HCT116 (cell line): ENCODE results near the gene SAMD4B.

Experiments used
- CEBPB ChIP-seq: IDR thresholded peaks from 2 replicates; pipeline ENCODE4 v1.6.1; 2012; ENCODE audit warnings: low read depth
- EZH2 ChIP-seq: fragments of 200-600 bp; sonication (generic); IDR thresholded peaks from 2 replicates; pipeline ENCODE4 v1.6.1; 2017; ENCODE audit warnings: antibody characterized with exemption, mixed run types
- EZH2phosphoT487 ChIP-seq: fragments of 200-600 bp; IDR thresholded peaks from 2 replicates; pipeline ENCODE4 v1.6.1; 2018; ENCODE audit warnings: antibody characterized with exemption, borderline replicate concordance
- JUND ChIP-seq: IDR thresholded peaks from 2 replicates; pipeline ENCODE4 v1.6.1; 2012
- POLR2A ChIP-seq: IDR thresholded peaks from 2 replicates; pipeline ENCODE4 v1.7.0; 2011; ENCODE audit warnings: borderline replicate concordance; ENCODE audit not compliant: insufficient read depth, insufficient read length; ENCODE audit errors: extremely low read depth
- POLR2AphosphoS5 ChIP-seq: IDR thresholded peaks from 2 replicates; pipeline ENCODE4 v1.6.1; 2011; ENCODE audit warnings: mild to moderate bottlenecking, low read depth, low read length, moderate library complexity
- RAD21 ChIP-seq: IDR thresholded peaks from 2 replicates; pipeline ENCODE4 v1.6.1; 2012; ENCODE audit warnings: low read depth, mild to moderate bottlenecking
- YY1 ChIP-seq: IDR thresholded peaks from 2 replicates; pipeline ENCODE4 v1.6.1; 2011; ENCODE audit warnings: low read length, low read depth, moderate library complexity, mild to moderate bottlenecking; ENCODE audit not compliant: insufficient replicate concordance; ENCODE audit errors: extremely low read depth
- TF ChIP-seq, protein P1 (sequence below): IDR thresholded peaks from 2 replicates; pipeline ENCODE4 v1.6.1; 2012
- TF ChIP-seq, protein P2 (sequence below), 3 experiments: fragments of 200-600 bp in 1 of 3; sonication (generic) in 1 of 3; IDR thresholded peaks in 2 of 3; conservative IDR thresholded peaks in 1 of 3; 2 replicates each; pipeline ENCODE4 v1.5.1; 2012 to 2017; ENCODE audit warnings: low read depth in 2 of 3, low read length in 2 of 3, antibody characterized with exemption in 1 of 3, borderline replicate concordance in 1 of 3, control low read depth in 1 of 3, mild to moderate bottlenecking in 1 of 3, mixed read lengths in 1 of 3, mixed run types in 1 of 3, moderate library complexity in 1 of 3; ENCODE audit not compliant: insufficient read depth in 1 of 3
- TF ChIP-seq, protein P3 (sequence below): IDR thresholded peaks from 2 replicates; pipeline ENCODE4 v1.6.1; 2012
- TF ChIP-seq, protein P4 (sequence below): IDR thresholded peaks from 2 replicates; pipeline ENCODE4 v1.6.1; 2012; ENCODE audit warnings: low read depth

DNA sequence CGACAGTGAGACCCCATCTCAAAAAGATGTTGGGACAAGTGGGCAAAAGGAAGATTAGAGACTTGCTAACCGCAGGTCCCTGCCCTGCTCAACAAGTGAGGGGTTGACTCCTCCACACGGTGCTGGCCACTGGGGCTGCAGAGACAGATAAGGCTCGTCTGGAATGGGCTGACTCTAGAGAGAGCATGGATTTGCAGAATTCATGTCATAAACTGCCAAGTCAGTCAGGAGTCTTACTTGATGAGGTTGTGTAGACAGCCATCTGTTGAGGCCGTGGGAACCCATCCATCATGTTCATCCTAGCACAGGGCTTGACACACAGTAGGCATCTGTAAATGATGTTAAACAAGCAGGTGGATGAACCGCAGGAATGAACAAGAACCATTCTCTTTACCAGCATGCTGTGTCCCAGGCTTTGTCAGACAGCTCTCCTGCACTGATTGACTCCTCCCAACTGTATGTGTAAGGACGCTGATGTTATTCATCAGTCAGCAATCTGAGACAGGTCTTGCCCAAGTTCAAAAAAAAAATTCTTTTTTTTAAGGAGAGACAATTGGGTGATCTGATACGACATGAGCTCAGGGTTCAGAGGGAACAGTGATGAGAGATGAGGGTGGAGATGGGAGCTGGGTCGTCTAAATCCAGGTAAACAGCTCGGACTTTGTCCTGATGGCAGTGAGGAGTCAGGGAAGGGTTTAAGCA is 39.8 kb downstream of the SAMD4B start:
- TF ChIP-seq, protein P1, sequence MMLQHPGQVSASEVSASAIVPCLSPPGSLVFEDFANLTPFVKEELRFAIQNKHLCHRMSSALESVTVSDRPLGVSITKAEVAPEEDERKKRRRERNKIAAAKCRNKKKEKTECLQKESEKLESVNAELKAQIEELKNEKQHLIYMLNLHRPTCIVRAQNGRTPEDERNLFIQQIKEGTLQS = no peak
- TF ChIP-seq POLR2AphosphoS5 (no peak), JUND (no peak), EZH2 (no peak), POLR2A (no peak), EZH2phosphoT487 (no peak), YY1 (no peak), CEBPB (no peak), RAD21 (no peak)
- TF ChIP-seq, protein P2, sequence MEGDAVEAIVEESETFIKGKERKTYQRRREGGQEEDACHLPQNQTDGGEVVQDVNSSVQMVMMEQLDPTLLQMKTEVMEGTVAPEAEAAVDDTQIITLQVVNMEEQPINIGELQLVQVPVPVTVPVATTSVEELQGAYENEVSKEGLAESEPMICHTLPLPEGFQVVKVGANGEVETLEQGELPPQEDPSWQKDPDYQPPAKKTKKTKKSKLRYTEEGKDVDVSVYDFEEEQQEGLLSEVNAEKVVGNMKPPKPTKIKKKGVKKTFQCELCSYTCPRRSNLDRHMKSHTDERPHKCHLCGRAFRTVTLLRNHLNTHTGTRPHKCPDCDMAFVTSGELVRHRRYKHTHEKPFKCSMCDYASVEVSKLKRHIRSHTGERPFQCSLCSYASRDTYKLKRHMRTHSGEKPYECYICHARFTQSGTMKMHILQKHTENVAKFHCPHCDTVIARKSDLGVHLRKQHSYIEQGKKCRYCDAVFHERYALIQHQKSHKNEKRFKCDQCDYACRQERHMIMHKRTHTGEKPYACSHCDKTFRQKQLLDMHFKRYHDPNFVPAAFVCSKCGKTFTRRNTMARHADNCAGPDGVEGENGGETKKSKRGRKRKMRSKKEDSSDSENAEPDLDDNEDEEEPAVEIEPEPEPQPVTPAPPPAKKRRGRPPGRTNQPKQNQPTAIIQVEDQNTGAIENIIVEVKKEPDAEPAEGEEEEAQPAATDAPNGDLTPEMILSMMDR (IDR thresholded peaks at IDR 0.05 in 2 of 3, conservative IDR thresholded peaks at IDR 0.05 in 1 of 3; ENCODE audit: borderline replicate concordance in 1 of 3, insufficient read depth in 1 of 3, low read depth in 2 of 3, low read length in 2 of 3) = no peak
- TF ChIP-seq, protein P3, sequence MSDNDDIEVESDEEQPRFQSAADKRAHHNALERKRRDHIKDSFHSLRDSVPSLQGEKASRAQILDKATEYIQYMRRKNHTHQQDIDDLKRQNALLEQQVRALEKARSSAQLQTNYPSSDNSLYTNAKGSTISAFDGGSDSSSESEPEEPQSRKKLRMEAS = no peak
- TF ChIP-seq, protein P4, sequence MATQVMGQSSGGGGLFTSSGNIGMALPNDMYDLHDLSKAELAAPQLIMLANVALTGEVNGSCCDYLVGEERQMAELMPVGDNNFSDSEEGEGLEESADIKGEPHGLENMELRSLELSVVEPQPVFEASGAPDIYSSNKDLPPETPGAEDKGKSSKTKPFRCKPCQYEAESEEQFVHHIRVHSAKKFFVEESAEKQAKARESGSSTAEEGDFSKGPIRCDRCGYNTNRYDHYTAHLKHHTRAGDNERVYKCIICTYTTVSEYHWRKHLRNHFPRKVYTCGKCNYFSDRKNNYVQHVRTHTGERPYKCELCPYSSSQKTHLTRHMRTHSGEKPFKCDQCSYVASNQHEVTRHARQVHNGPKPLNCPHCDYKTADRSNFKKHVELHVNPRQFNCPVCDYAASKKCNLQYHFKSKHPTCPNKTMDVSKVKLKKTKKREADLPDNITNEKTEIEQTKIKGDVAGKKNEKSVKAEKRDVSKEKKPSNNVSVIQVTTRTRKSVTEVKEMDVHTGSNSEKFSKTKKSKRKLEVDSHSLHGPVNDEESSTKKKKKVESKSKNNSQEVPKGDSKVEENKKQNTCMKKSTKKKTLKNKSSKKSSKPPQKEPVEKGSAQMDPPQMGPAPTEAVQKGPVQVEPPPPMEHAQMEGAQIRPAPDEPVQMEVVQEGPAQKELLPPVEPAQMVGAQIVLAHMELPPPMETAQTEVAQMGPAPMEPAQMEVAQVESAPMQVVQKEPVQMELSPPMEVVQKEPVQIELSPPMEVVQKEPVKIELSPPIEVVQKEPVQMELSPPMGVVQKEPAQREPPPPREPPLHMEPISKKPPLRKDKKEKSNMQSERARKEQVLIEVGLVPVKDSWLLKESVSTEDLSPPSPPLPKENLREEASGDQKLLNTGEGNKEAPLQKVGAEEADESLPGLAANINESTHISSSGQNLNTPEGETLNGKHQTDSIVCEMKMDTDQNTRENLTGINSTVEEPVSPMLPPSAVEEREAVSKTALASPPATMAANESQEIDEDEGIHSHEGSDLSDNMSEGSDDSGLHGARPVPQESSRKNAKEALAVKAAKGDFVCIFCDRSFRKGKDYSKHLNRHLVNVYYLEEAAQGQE = no peak
